ENCODE results near the gene HMCN2. TPM values are rescaled to one million over a fixed set of nuclear protein-coding genes. Genes with fewer than 3 reads are reported as not detected.

The HMCN2 gene
- total RNA-seq, 2 donors from 2014 or later: 1.3 to 7.3 TPM

- no peak for DNase-seq (ENCODE audit: low spot score)
- Histone ChIP-seq H3K9me3 (no peaks in the 10 kb centered on the region), H3K4me1 (peaks cover 0 to 31% of the 10 kb centered on the region in 2 donors), H3K36me3 (no peaks in the 10 kb centered on the region), H3K27ac (no peak overlapping the region), H3K4me3 (no peak overlapping the region), H3K27me3 (no peaks in the 10 kb centered on the region)
- no peak for TF ChIP-seq CTCF (IDR thresholded peaks at IDR 0.05)
Observed at GRCh38 chr9:130308081-130308571, 42.6 kb downstream of the HMCN2 start.

GRCh38 chr9:130309689-130310455 is 44.3 kb downstream of the HMCN2 start:
- no peak for TF ChIP-seq CTCF (IDR thresholded peaks at IDR 0.05)
- Histone ChIP-seq H3K27me3 (no peaks in the 10 kb centered on the region), H3K4me1 (peaks cover 0 to 16% of the 10 kb centered on the region in 2 donors), H3K27ac (no peak overlapping the region), H3K4me3 (no peak overlapping the region), H3K36me3 (no peaks in the 10 kb centered on the region), H3K9me3 (no peaks in the 10 kb centered on the region)
- DNase-seq (ENCODE audit: low spot score): no peak

GRCh38 chr9:130310456-130310855 is 44.9 kb downstream of the HMCN2 start:
- no peak for DNase-seq (ENCODE audit: low spot score)
- no peak for TF ChIP-seq CTCF (IDR thresholded peaks at IDR 0.05)
- H3K4me1 ChIP-seq: peaks cover 0 to 10% of the 10 kb centered on the region in 2 donors
- H3K9me3 ChIP-seq: no peaks in the 10 kb centered on the region
- H3K36me3 ChIP-seq: no peaks in the 10 kb centered on the region
- no peaks in the 10 kb centered on the region for H3K27me3 ChIP-seq
- no peak overlapping the region for H3K27ac ChIP-seq
- H3K4me3 ChIP-seq: no peak overlapping the region

- Histone ChIP-seq H3K36me3 (no peaks in the 10 kb centered on the region), H3K27me3 (no peaks in the 10 kb centered on the region), H3K4me3 (no peak overlapping the region), H3K27ac (no peak overlapping the region), H3K4me1 (peaks cover 0 to 6% of the 10 kb centered on the region in 2 donors), H3K9me3 (no peaks in the 10 kb centered on the region)
- no peak for DNase-seq (ENCODE audit: low spot score)
- no peak for TF ChIP-seq CTCF (IDR thresholded peaks at IDR 0.05)
Observed at GRCh38 chr9:130311003-130311402, 45.4 kb downstream of the HMCN2 start.

GRCh38 chr9:130311408-130312140 is 46.0 kb downstream of the HMCN2 start:
- Histone ChIP-seq H3K27ac (no peak overlapping the region), H3K4me3 (no peak overlapping the region), H3K27me3 (no peaks in the 10 kb centered on the region), H3K36me3 (no peaks in the 10 kb centered on the region), H3K4me1 (peaks cover 0 to 6% of the 10 kb centered on the region in 2 donors), H3K9me3 (no peaks in the 10 kb centered on the region)
- TF ChIP-seq CTCF (IDR thresholded peaks at IDR 0.05): no peak
- no peak for DNase-seq (ENCODE audit: low spot score)

Data from right atrium auricular region (tissue), 2 donors.